Karpas-422 (cell line): ENCODE data around the gene ZNF106. TPM values are rescaled to one million over a fixed set of nuclear protein-coding genes. Genes with fewer than 3 reads are reported as not detected.

Experiments
- DNase-seq: peaks from one replicate; pipeline ENCODE4 v3.0.0-alpha.2; 2015
- H2AFZ ChIP-seq: fragments of 200-600 bp; sonication (generic); 2 replicates; pipeline ENCODE4 v1.6.1; 2014; ENCODE audit warnings: antibody characterized with exemption, low read length, mixed read lengths
- H3K27ac ChIP-seq: fragments of 200-600 bp; sonication (generic); 2 replicates; pipeline ENCODE4 v1.5.1; 2014; ENCODE audit warnings: mild to moderate bottlenecking, low read length, moderate library complexity
- H3K27me3 ChIP-seq: fragments of 200-600 bp; sonication (generic); 2 replicates; pipeline ENCODE4 v1.6.1; 2014; ENCODE audit warnings: low read length, mixed read lengths
- H3K36me3 ChIP-seq: fragments of 200-600 bp; sonication (generic); 2 replicates; pipeline ENCODE4 v1.6.1; 2014; ENCODE audit warnings: low read length, mixed read lengths; ENCODE audit not compliant: insufficient read depth
- H3K4me1 ChIP-seq: fragments of 200-600 bp; sonication (generic); 2 replicates; pipeline ENCODE4 v1.6.1; 2014; ENCODE audit warnings: mild to moderate bottlenecking, low read length, mixed read lengths
- H3K4me2 ChIP-seq: fragments of 200-600 bp; sonication (generic); 2 replicates; pipeline ENCODE4 v1.6.1; 2014; ENCODE audit warnings: low read length, low read depth, mild to moderate bottlenecking; ENCODE audit not compliant: poor library complexity, severe bottlenecking
- H3K4me3 ChIP-seq: fragments of 200-600 bp; sonication (generic); 2 replicates; pipeline ENCODE4 v1.5.1; 2014; ENCODE audit warnings: mild to moderate bottlenecking, antibody characterized with exemption, low read length, mixed read lengths
- H3K79me2 ChIP-seq: fragments of 200-600 bp; sonication (generic); 2 replicates; pipeline ENCODE4 v1.6.1; 2014; ENCODE audit warnings: mild to moderate bottlenecking, low read length, mixed read lengths
- H3K9ac ChIP-seq: fragments of 200-600 bp; sonication (generic); 2 replicates; pipeline ENCODE4 v1.6.0; 2014; ENCODE audit warnings: low read length
- H3K9me2 ChIP-seq: fragments of 200-600 bp; sonication (generic), shearing (Covaris generic); replicated peaks from 2 replicates; pipeline ENCODE4 v1.6.0; 2014; ENCODE audit warnings: mild to moderate bottlenecking, low read length, moderate library complexity; ENCODE audit not compliant: insufficient read depth
- H3K9me3 ChIP-seq: fragments of 300-700, 200-600 bp; sonication (generic); 2 replicates; pipeline ENCODE4 v1.6.1; 2014; ENCODE audit warnings: low read length, mixed read lengths
- H4K20me1 ChIP-seq: fragments of 200-600 bp; sonication (generic); 2 replicates; pipeline ENCODE4 v1.6.1; 2014; ENCODE audit warnings: mild to moderate bottlenecking, antibody characterized with exemption, low read length, low read depth; ENCODE audit not compliant: insufficient read depth
- total RNA-seq: library from RNA; depleted of rRNA; stranded (reverse); fragments of >200 nt; shearing (Covaris generic); gene quantifications from 2 replicates; pipeline ENCODE4 v1.2.3, GENCODE V29; 2014; ENCODE audit warnings: low replicate concordance

Gene ZNF106
- total RNA-seq, 1 experiment from 2014 or later = 144 TPM

DNA sequence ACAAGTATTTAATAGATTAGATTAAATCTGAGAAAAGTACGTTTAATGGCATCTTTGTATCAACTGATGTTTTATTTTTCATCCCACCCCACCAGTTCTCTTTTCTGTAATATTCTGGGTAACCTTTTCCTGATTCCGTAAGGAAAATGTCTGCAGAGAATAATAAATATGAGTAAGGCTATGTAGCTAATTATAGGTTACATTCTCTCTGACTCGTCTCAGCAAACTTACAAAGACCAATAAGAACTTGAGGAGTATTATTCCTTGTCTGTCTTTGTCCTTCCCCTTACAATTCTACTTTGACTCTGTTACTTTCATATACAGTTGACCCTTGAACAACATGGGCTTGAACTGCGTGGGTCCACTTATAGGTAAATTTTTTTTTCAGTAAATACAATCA, 16.6 kb upstream of the ZNF106 start:
- Histone ChIP-seq H3K4me2 (peak overlapping the region; percentile 60), H2AFZ (no peak overlapping the region), H3K79me2 (peaks cover 95% of the 10 kb centered on the region), H3K4me1 (peaks cover 69% of the 10 kb centered on the region), H3K4me3 (peak overlapping the region; percentile 26; the same call in 1 of the 2 replicates), H3K9me2 (no peaks in the 10 kb centered on the region), H3K36me3 (no peaks in the 10 kb centered on the region; the same call in 1 of the 2 replicates), H3K9me3 (no peaks in the 10 kb centered on the region), H3K27me3 (no peaks in the 10 kb centered on the region), H3K27ac (peak overlapping the region; percentile 54), H3K9ac (peak overlapping the region; percentile 40; the same call in 1 of the 2 replicates), H4K20me1 (no peaks in the 10 kb centered on the region)
- no peak for DNase-seq

DNA sequence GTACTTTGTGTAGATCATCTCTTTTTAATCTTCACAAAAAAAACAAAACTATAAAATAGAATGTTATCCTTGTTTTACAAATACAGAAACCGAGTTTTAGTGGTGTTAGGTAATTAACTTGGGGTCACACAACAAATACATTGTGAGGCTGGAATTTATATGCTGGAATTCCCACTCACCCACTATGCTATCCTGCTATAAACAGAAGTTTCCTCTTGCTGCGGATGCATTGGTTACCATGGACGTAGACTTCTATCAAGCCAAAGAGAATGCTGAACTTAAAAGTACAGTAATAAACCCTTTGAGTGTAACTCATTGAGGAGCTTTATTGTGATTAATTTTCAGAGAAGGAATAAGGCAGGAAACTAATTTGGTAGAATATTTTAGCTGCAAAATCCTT, 13.7 kb upstream of the ZNF106 start:
- no peaks in the 10 kb centered on the region for H3K27me3 ChIP-seq
- H3K4me3 ChIP-seq = peak overlapping the region; percentile 18
- DNase-seq = no peak
- H2AFZ ChIP-seq = no peak overlapping the region; the same call in 1 of the 2 replicates
- H3K9ac ChIP-seq = peak overlapping the region; percentile 45
- H3K9me3 ChIP-seq = no peaks in the 10 kb centered on the region
- no peaks in the 10 kb centered on the region; the same call in 1 of the 2 replicates for H3K36me3 ChIP-seq
- no peaks in the 10 kb centered on the region for H4K20me1 ChIP-seq
- peaks cover 98% of the 10 kb centered on the region for H3K79me2 ChIP-seq
- H3K4me1 ChIP-seq = peaks cover 69% of the 10 kb centered on the region
- H3K9me2 ChIP-seq = no peaks in the 10 kb centered on the region
- peak overlapping the region; percentile 85 for H3K27ac ChIP-seq
- H3K4me2 ChIP-seq = peak overlapping the region; percentile 77

DNA sequence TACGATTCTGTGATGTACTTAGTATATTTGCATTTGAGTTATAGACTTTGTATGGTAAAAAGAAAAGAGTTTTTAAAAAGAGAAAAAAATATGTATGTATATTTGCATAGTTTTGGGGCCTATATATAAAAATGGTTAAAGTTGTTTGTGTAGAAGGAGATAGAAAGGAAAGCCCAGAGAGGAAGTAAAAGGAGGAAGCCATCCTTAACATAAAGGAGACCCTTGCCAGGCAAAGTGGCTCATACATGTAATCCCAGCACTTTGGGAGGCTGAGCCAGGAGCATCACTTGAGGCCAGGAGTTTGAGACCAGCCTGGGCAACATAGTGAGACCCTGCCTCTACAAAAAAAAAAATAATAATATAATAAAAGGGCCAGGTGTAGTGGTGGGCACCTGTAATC, 12.9 kb upstream of the ZNF106 start:
- Histone ChIP-seq H3K4me3 (no peak overlapping the region), H3K79me2 (peaks cover 98% of the 10 kb centered on the region), H3K27ac (peak overlapping the region; percentile 85), H3K9me2 (no peaks in the 10 kb centered on the region), H3K4me1 (peaks cover 72% of the 10 kb centered on the region), H3K9ac (no peak overlapping the region), H3K4me2 (peak overlapping the region; percentile 77), H2AFZ (no peak overlapping the region), H3K9me3 (no peaks in the 10 kb centered on the region), H3K27me3 (no peaks in the 10 kb centered on the region), H4K20me1 (no peaks in the 10 kb centered on the region), H3K36me3 (no peaks in the 10 kb centered on the region; the same call in 1 of the 2 replicates)
- no peak for DNase-seq

DNA sequence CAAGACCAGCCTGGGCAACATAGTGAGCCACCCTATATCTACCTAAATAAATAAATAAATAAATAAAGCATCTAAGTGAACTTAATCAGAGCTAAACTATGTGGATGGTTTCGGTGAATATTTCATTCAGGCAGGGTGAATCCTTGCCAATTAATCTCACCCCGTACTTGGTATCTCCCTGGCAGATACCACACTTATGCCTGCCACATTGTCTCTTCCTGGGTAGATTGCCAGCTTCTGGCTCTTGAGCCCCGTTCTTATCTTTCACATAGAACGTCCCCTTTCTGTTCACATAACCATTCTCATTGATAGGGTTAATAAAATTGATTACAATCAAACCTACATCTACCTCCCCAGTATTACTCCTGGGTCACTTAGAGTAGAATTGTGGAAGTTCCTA, 11.5 kb upstream of the ZNF106 start:
- Histone ChIP-seq H3K4me1 (peaks cover 71% of the 10 kb centered on the region), H3K36me3 (no peaks in the 10 kb centered on the region; the same call in 1 of the 2 replicates), H3K9ac (no peak overlapping the region), H2AFZ (no peak overlapping the region), H3K9me3 (no peaks in the 10 kb centered on the region), H3K9me2 (no peaks in the 10 kb centered on the region), H3K4me3 (no peak overlapping the region), H3K27me3 (no peaks in the 10 kb centered on the region), H3K27ac (no peak overlapping the region), H3K4me2 (no peak overlapping the region), H3K79me2 (peaks cover 98% of the 10 kb centered on the region), H4K20me1 (no peaks in the 10 kb centered on the region)
- DNase-seq = no peak

DNA sequence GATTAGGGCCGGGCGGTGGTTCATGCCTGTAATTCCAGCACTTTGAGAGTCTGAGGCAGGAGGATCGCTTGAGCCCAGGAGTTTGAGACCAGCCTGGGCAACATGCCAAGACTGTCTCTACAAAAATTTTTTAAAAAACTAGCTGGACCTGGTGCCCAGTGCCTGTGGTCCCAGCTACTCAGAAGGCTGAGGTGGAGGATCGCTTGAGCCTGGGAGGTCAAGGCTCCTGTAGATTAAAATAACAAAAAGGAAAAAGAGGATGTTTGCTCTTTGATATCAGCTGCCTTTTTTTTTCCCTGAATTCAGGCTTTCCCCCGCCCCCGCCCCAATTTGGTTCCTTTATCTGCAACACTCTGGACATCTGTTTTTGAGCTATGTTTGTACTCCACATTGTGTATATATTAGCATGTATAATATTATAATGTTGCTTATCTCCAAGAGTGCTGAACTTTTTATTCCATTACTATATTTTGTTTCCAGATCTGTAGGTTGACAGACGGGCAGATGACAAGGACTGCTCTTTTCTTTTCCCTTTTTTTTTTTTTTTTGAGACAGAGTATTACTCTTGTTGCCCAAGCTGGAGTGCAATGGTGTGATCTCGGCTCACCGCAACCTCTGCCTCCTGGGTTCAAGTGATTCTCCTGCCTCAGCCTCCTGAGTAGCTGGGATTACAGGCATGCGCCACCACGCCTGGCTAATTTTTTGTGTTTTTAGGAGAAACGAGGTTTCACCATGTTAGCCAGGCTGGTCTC, 9.1 kb upstream of the ZNF106 start:
- Histone ChIP-seq H3K4me1 (peaks cover 61% of the 10 kb centered on the region), H3K9me2 (no peaks in the 10 kb centered on the region), H3K27ac (peak overlapping the region; percentile 32), H3K4me3 (no peak overlapping the region), H3K27me3 (no peaks in the 10 kb centered on the region), H2AFZ (no peak overlapping the region), H3K79me2 (peaks cover 94% of the 10 kb centered on the region), H3K4me2 (no peak overlapping the region), H3K9me3 (no peaks in the 10 kb centered on the region), H4K20me1 (no peaks in the 10 kb centered on the region), H3K36me3 (no peaks in the 10 kb centered on the region; the same call in 1 of the 2 replicates), H3K9ac (0 out of 2 replicates have a peak overlapping the region, but pooled peaks have one; percentile 28)
- DNase-seq = no peak

DNA sequence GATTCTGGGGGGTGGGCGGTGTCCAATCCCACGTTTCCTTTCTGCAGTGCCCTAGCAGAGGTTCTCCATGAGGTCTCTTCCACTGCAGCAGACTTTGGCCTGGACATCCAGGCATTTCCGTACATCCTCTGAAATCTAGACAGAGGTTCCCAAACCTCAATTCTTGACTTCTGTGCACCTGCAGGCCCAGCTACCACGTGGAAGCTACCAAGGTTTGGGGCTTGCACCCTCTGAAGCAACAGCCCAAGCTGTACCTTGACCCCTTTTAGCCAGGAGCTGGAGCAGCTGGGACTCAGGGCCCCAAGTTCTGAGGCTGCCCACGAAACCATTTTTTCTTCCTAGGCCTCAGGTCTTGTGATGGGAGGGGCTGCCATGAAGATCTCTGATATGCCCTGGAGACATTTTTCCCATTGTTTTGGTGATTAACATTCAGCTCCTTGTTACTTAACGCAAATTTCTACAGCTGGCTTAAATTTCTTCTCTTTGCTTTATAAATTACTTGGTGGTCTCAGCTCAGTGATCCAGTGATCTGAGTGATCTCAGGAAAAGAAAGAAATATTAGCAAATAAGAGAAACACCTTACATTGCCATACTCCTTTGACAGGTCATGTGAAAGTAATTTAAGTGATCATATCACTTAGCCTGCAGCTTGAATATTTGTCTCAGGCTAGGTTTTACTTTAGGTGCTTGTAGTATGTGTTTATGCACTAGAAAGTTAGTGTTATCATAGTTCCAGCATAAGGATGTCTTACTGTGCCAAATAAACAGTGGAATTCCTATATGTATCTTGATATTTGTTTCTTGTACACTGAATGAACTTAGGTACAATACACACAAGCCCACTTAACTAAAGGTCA, 7.5 kb upstream of the ZNF106 start:
- no peaks in the 10 kb centered on the region for H4K20me1 ChIP-seq
- H3K27ac ChIP-seq = peak overlapping the region; percentile 36; the same call in 1 of the 2 replicates
- H3K9me2 ChIP-seq = no peaks in the 10 kb centered on the region
- no peaks in the 10 kb centered on the region; the same call in 1 of the 2 replicates for H3K36me3 ChIP-seq
- H3K4me3 ChIP-seq = no peak overlapping the region
- H3K9ac ChIP-seq = peak overlapping the region; percentile 8; the same call in 1 of the 2 replicates
- H3K27me3 ChIP-seq = no peaks in the 10 kb centered on the region
- H3K4me1 ChIP-seq = peaks cover 58% of the 10 kb centered on the region
- peaks cover 79% of the 10 kb centered on the region for H3K79me2 ChIP-seq
- H3K9me3 ChIP-seq = no peaks in the 10 kb centered on the region
- no peak for DNase-seq
- H2AFZ ChIP-seq = no peak overlapping the region
- peak overlapping the region; percentile 20 for H3K4me2 ChIP-seq

DNA sequence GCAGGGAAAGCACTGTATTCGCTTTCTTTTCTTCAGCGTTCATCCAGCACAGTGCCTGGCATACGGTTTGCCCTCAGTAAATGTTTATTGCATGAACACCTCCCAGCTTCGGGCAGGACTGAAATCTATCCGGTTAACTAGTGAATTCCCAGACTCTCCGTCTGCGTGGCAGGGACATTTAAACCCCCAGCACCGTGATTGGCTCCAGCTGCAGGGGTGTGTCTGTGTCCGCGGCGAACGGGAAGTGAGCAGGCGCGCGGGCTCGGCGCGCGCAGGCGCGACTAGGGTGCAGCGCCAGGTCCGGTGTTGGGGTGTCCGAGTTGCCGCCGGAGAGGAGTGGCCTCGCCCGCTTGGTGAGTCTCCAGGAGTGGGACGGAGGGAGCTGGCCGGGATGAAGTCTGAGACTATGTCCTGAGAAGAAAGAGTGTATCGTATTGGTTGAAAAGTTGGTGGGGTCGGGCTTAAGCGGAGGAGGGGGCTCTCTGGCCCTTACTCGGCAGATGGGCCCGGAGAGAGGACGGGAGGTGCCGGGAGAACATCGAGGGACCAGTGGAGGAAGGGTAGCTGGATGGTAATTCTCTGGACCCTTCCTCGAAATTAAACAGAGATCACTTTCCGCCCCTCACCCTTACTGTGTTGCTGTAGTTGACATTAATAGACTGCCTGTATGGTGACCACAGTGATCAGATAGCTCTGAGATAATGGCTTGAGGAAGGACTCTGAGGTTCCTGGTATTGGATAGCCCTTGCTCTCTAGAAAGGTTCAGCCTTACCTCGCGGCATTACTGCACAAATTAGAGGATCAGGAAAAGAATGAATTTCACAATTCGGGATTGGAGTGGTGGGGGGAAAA, 4.6 kb upstream of the ZNF106 start, which contains the start of gene SNAP23:
Gene SNAP23 (plus strand): TSS at position 274 of the 852 bp plus-strand sequence. CDS start 16,213 bp downstream, outside the sequence.
- H2AFZ ChIP-seq = peak within 1 kb of the TSS; percentile 33; the same call in 1 of the 2 replicates
- peak; percentile 94 for DNase-seq
- H3K9ac ChIP-seq = peak within 1 kb of the TSS; percentile 78
- H3K36me3 ChIP-seq = no peaks in the 10 kb centered on the region
- peaks cover 63% of the 10 kb centered on the region for H3K4me1 ChIP-seq
- H3K27ac ChIP-seq = peak within 1 kb of the TSS; percentile 42
- H3K9me2 ChIP-seq = no peaks in the 10 kb centered on the region
- peak within 1 kb of the TSS; percentile 75 for H3K4me3 ChIP-seq
- H3K79me2 ChIP-seq = peaks cover 60% of the 10 kb centered on the region
- H3K9me3 ChIP-seq = no peaks in the 10 kb centered on the region
- H4K20me1 ChIP-seq = no peaks in the 10 kb centered on the region
- no peaks in the 10 kb centered on the region for H3K27me3 ChIP-seq
- peak within 1 kb of the TSS; percentile 94 for H3K4me2 ChIP-seq
